HG03175 (cell line): Measurements from ENCODE around the gene NCAPD3.

ENCODE experiments used
- ATAC-seq: cut with Tn5 transposase; IDR thresholded peaks from one replicate; pipeline ENCODE4 v1.9.1; 2021; ENCODE audit warnings: mild to moderate bottlenecking, moderate library complexity; ENCODE audit not compliant: unreplicated experiment

Gene NCAPD3

GRCh38 chr11:134170177-134170918, 53.4 kb downstream of the NCAPD3 start:
- ATAC-seq = no peak

GRCh38 chr11:134164490-134165370, 59.0 kb downstream of the NCAPD3 start:
- ATAC-seq = no peak

GRCh38 chr11:134159652-134160051, 64.1 kb downstream of the NCAPD3 start:
- no peak for ATAC-seq

DNA sequence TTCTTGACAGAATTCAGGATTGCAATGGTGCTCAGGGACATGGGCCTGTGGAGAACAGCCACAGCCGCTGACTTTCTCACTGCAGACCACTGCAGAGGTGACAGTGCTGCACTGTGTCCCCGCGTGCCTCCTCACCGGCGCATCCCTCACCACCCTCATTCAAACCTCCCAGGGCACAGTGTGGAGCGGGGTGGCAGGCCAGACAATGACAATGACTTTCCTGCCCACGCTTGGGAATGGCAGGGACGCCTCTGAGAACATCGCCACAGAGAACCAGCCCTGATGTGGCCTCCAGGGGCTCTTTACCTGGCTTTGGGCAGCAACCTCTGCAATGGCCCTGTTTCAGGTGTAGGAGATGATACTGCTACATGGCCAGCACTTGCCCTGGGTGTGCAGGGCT, 65.7 kb downstream of the NCAPD3 start:
- ATAC-seq = no peak

DNA sequence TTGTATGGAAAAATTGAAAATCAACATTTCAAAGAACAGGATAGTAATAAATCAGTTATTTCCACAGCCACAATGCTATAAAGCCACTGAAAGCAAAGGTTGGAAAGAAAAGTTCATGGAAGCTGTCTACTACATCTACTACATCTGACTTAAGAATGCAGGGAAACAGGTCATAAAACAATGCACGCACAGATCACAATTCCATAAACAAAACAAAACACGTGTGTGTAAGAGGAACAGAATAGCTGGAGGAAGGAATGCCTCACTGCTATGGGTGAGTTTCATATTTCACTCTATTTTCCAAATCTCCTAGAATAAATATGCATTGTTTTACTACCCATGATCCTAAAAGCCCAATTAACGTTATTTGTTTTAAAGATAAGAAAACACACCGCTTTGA, 66.3 kb downstream of the NCAPD3 start:
- ATAC-seq = no peak

DNA sequence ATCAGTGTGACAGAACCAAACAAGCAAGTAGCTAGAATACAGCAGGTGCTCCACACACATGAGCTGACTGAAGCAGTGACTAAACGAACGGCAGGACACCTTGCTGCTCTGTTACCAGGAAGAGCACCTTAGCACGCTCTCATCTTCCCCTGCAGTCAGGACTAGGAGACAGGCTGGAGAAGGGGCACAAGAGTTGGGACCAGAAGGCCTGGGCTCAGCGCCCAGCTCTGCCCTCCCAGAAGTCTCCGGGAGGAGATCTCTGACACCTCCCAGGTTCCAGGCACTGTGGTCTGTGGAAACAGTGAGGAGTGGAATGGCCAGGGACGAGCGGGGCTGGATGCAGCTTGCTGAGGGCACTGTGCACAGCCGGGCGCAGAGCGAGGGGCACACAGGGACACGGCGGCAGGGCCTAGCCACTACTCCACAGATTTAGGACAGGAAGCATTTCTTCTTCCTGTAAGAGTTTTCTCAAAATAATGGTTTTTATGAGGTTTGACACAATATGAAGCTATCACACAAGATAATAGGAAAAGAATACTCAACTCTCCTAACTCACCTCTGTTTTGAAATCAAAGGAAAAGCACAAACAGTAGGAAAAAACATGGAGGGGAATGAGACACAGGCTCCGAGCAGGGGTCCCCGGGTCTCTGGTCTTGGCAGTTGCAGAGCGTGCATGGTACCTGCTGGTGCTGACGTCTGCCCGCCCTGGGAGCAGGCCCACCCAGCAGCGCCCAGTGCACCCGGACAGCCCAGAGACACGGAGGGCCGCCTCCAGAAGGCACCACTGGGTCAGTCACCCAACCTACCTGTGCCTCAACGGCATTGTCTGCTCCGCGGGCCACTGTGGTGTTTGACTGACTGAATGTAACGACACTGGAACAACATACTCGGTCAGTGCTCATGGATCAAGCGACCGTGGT, 67.6 kb downstream of the NCAPD3 start:
- ATAC-seq = no peak

GRCh38 chr11:134155456-134155855, 68.3 kb downstream of the NCAPD3 start:
- no peak for ATAC-seq

GRCh38 chr11:134154441-134154840, 69.3 kb downstream of the NCAPD3 start:
- ATAC-seq = no peak

- ATAC-seq = no peak
Measured at GRCh38 chr11:134153147-134153905, 70.4 kb downstream of the NCAPD3 start.

GRCh38 chr11:134152696-134153095, 71.1 kb downstream of the NCAPD3 start:
- ATAC-seq = no peak

GRCh38 chr11:134151083-134151747, 72.6 kb downstream of the NCAPD3 start:
- ATAC-seq = no peak

DNA sequence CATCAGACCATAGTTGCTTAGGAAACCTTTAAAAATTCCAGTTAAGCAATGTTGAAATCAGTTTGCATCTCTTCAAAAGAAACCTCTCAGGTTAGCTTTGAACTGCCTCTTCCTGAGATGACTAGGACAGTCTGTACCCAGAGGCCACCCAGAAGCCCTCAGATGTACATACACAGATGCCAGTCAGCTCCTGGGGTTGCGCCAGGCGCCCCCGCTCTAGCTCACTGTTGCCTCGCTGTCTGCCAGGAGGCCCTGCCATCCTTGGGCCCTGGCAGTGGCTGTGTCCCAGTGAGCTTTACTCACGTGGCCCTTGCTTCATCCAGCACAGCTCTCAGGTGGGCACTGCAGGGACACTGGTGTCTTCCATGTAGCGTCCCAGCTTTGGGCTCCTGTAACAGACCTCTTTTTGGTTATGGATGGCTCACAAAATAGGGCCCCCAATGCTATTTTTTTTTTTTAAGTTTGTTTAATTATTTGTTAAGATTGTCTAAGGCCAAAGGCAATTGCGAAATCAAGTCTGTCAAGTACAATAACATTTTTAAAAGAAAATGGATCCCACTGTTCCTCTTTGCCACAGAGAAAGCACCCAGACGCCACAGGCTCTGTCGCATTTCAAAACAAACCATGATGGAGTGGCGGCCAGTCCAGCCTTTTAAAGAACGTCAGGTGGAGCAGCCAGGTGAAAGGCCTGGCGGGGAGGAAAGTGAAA, 73.4 kb downstream of the NCAPD3 start:
- ATAC-seq = no peak

DNA sequence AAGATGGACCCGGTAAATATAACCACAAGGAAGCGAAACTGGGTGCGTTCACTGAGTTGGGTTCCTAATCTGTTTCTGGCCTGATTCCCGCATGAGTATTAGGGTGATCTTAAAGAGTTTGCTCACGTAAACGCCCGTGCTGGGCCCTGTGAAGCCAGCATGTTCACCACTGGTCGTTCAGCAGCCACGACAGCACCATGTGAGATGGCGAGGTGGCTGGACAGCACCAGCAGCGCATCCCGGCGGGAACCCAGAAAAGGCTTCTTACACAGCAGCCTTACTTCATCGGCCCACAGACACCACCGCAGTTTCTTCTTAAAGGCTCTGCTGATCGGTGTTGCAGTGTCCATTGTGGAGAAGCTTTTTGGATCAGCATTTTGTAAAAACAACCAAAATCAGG, 74.4 kb downstream of the NCAPD3 start:
- no peak for ATAC-seq

GRCh38 chr11:134146598-134146997, 77.2 kb downstream of the NCAPD3 start:
- ATAC-seq = no peak

DNA sequence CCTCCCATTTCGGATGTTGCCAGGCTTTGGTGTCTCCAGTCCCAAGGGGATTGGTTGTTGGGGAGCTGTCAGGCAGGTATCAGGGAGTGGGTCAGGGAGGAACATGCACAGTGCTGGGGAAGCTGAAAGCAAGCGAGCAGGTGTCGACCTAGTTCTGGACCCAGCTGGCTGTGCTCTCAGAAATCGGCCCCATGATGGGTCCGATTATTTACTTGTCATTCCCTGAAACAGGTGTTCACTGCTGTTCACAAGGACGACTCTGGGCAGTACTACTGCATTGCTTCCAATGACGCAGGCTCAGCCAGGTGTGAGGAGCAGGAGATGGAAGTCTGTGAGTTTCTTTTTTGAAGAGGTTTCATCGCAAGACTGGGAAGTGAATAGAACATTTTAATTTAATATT, 78.1 kb downstream of the NCAPD3 start:
- no peak for ATAC-seq

DNA sequence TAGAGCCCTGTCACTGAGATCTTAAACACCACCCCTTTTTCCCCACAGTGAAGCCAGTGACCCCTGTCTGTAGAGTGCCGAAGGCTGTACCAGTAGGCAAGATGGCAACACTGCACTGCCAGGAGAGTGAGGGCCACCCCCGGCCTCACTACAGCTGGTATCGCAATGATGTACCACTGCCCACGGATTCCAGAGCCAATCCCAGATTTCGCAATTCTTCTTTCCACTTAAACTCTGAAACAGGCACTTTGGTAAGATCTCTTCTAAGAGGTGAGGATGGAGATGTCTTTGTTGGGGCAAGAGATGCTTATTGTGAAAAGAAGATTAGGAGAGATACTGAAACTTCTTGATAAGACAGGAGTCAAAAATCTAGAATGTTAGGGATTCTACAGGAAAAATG, 79.0 kb downstream of the NCAPD3 start:
- ATAC-seq = no peak

DNA sequence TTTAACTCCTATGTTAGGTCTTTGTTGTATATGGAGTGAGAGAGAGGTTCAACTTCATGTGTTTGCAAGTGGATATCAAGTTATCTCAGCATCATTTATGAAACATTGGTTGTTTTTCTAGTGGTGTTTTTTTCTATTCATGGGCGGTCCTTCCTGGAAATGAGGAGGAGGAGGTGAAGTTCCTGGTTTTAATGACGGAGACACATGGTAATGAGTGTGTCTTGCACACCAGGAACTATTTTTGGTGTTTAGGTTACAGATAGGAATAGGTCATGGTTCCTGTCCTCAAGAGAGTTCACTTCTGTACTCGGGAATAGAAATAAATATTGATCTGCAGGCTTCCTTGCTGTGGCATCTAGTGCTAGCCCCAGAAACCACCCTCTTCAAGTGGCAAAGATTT, 80.0 kb downstream of the NCAPD3 start:
- ATAC-seq = no peak

DNA sequence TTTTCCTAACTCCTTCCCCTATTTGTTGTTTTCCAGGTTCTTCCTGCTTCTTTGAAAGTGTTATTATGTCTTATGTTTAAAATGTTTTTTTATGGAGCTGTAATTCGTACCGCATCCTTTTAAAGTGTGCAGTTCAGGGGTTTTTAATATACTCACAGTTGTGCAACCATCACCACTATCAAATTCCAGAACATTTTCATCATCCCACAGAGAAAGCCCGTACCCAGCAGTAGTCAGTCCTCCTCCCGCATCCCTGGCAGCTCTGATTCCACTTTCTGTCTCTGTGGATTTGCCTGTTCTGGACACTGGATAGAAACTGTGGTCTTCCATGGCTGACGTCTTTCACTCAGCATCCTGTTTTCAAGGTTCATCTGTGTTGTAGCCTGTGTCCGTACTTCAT, 81.2 kb downstream of the NCAPD3 start:
- ATAC-seq = no peak

DNA sequence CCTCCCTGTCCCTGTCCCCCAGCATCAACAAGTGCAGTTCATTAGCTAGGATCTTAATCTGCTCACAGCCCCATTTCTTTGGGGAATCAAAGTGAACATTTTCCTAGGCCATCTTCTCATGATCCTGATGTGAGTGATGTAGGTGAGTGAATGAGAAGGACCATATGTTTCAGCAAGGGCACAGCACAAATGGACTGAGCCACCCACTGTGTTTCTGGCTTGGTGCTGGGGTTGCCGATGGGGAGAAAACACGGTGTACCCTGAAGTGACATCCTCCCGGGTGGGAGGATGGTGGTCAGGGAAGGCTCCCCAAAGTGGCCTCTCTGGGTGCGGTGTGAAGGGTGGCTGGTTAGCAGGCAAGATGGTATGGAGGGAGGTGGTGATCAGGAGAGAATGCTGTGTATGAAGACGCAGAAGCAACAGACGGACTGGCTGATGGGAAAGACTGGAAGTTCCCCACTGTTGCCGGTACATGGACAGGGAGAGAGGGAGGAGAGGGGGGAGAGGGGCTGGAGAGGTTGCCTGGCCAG, 82.7 kb downstream of the NCAPD3 start:
- ATAC-seq = no peak
